Keratinocyte (primary cell): ENCODE measurements around the gene MAGI1. TPM values are rescaled to one million over a fixed set of nuclear protein-coding genes. Genes with fewer than 3 reads are reported as not detected.

ENCODE experiments used
- DNase-seq: peaks from one replicate; pipeline ENCODE4 v3.0.0-alpha.2; 2011; ENCODE audit warnings: low read depth, missing footprints, low spot score
- FAIRE-seq: peaks from 2 replicates; lab custom pipeline; 2011; peaks lifted over from hg19 to GRCh38; lab: Jason Lieb, UNC
- H2AFZ ChIP-seq: 2 replicates; pipeline ENCODE4 v1.6.0; 2012; ENCODE audit warnings: low read length, control low read depth, inconsistent platforms; ENCODE audit not compliant: control insufficient read depth
- H3K27ac ChIP-seq: 2 replicates; pipeline ENCODE4 v1.5.1; 2011; ENCODE audit warnings: low read length; ENCODE audit not compliant: control insufficient read depth, insufficient read depth
- H3K27me3 ChIP-seq: 3 replicates; pipeline ENCODE4 v1.6.0; 2011; ENCODE audit warnings: low read length; ENCODE audit not compliant: control insufficient read depth, insufficient read depth; ENCODE audit errors: extremely low read depth
- H3K36me3 ChIP-seq, 2 experiments: 2 replicates in 1 of 2; 3 replicates in 1 of 2; pipeline ENCODE4 v1.5.1; 2011; ENCODE audit warnings: low read length in 2 of 2, mild to moderate bottlenecking in 1 of 2; ENCODE audit not compliant: control insufficient read depth in 2 of 2, insufficient read depth in 2 of 2; ENCODE audit errors: extremely low read depth in 1 of 2
- H3K4me1 ChIP-seq: 3 replicates; pipeline ENCODE4 v1.5.1; 2011; ENCODE audit warnings: low read length; ENCODE audit not compliant: control insufficient read depth, insufficient read depth; ENCODE audit errors: extremely low read depth
- H3K4me2 ChIP-seq: 3 replicates; pipeline ENCODE4 v1.6.0; 2011; ENCODE audit warnings: low read depth, low read length; ENCODE audit not compliant: control insufficient read depth, insufficient read depth; ENCODE audit errors: extremely low read depth
- H3K4me3 ChIP-seq, 3 experiments: fragments of 200-600 bp in 1 of 3; sonication (generic) in 1 of 3; 2 replicates in 2 of 3; 3 replicates in 1 of 3; pipeline ENCODE4 v1.5.1; 2011 to 2016; ENCODE audit warnings: low read length in 3 of 3, mild to moderate bottlenecking in 3 of 3, control low read depth in 2 of 3, inconsistent platforms in 1 of 3, low read depth in 1 of 3, mixed read lengths in 1 of 3, mixed run types in 1 of 3, moderate library complexity in 1 of 3; ENCODE audit not compliant: control insufficient read depth in 2 of 3, insufficient read depth in 2 of 3; ENCODE audit errors: extremely low read depth in 1 of 3
- H3K79me2 ChIP-seq: 2 replicates; pipeline ENCODE4 v1.6.0; 2012; ENCODE audit warnings: low read length; ENCODE audit not compliant: control insufficient read depth, insufficient read depth
- H3K9ac ChIP-seq: 3 replicates; pipeline ENCODE4 v1.6.0; 2011; ENCODE audit warnings: low read length; ENCODE audit not compliant: control insufficient read depth, insufficient read depth; ENCODE audit errors: extremely low read depth
- H3K9me1 ChIP-seq: 3 replicates; pipeline ENCODE4 v1.6.0; 2011; ENCODE audit warnings: low read length; ENCODE audit not compliant: control insufficient read depth, insufficient read depth; ENCODE audit errors: extremely low read depth
- H3K9me3 ChIP-seq: 2 replicates; pipeline ENCODE4 v1.5.1; 2012; ENCODE audit warnings: low read depth, low read length; ENCODE audit not compliant: control insufficient read depth
- H4K20me1 ChIP-seq: 3 replicates; pipeline ENCODE4 v1.6.0; 2011; ENCODE audit warnings: low read length; ENCODE audit not compliant: control insufficient read depth, insufficient read depth; ENCODE audit errors: extremely low read depth
- CTCF ChIP-seq, 3 experiments: IDR thresholded peaks in 1 of 3; conservative IDR thresholded peaks in 1 of 3; optimal IDR thresholded peaks in 1 of 3; 2 replicates in 2 of 3; 3 replicates in 1 of 3; pipeline versions ENCODE3 to v1.5.1; 2011; ENCODE audit warnings: low read length in 3 of 3, mild to moderate bottlenecking in 3 of 3, moderate library complexity in 2 of 3, control low read depth in 1 of 3, inconsistent platforms in 1 of 3; ENCODE audit not compliant: insufficient read depth in 2 of 3; ENCODE audit errors: extremely low read depth in 1 of 3
- EZH2 ChIP-seq: IDR thresholded peaks from one replicate; pipeline ENCODE4 v1.6.1; 2012; ENCODE audit warnings: inconsistent platforms, mild to moderate bottlenecking, low read length, moderate library complexity
- dilution Hi-C: fragments of 300-500 bp; cut with MboI; formaldehyde crosslinking; loops from one replicate; pipeline ENCODE4 v1.7.0; 2020; ENCODE audit warnings: low sequenced_read_pairs; ENCODE audit not compliant: extremely low pct_ligation_motif_present
- polyA minus RNA-seq, 3 experiments: library from RNA; depleted of rRNA, polyadenylated mRNA; stranded (reverse); fragments of >200 nt; gene quantifications; 1 replicate in 1 of 3; 2 replicates in 1 of 3; 3 replicates in 1 of 3; pipeline ENCODE4 v1.2.3, GENCODE V29; 2011
- polyA plus RNA-seq, 5 experiments: library from polyadenylated mRNA; depleted of rRNA in 3 of 5; stranded (reverse) in 3 of 5; stranded (forward) in 1 of 5; unstranded in 1 of 5; fragments of >200 nt; gene quantifications; 1 replicate in 1 of 5; 2 replicates in 3 of 5; 3 replicates in 1 of 5; pipeline versions ENCODE4 v1.2.1 to v1.2.3, GENCODE V29; 2011 to 2012; ENCODE audit warnings: missing spikeins in 2 of 5, low read depth in 1 of 5, low replicate concordance in 1 of 5

MAGI1 gene
- polyA plus RNA-seq: 8.0 to 11.2 TPM (median 10.9 TPM) in 3 replicates
- polyA plus RNA-seq (2011; ENCODE audit: low read depth): 4.3 TPM
- polyA plus RNA-seq (2011; cell fraction: cytosol; rRNA removed): 8.1 and 13.1 TPM in 2 replicates
- polyA plus RNA-seq (2011; cell fraction: nucleus; rRNA removed): 23.1 and 23.6 TPM in 2 replicates
- polyA plus RNA-seq (2012; ENCODE audit: low replicate concordance): 4.1 and 10.0 TPM in 2 replicates
- 16.3 to 30.6 TPM (median 20.1 TPM) in 3 replicates for polyA minus RNA-seq
- 11.1 TPM for polyA minus RNA-seq (2011; cell fraction: cytosol; rRNA and poly(A)+ RNA removed)
- polyA minus RNA-seq (2011; cell fraction: nucleus; rRNA and poly(A)+ RNA removed): 23.2 and 46.6 TPM in 2 replicates

GRCh38 chr3:66038726-66039589 lies at the start of gene MAGI1:
Gene MAGI1 (minus strand): TSS chr3:66038918. CDS start chr3:66038308, 610 bp downstream.
- DNase-seq (peak; percentile 68), FAIRE-seq (peak; percentile 32)
- peak within 1 kb of the TSS; percentile 79 for H3K27ac ChIP-seq
- H3K4me1 ChIP-seq: peaks cover 16% of the 10 kb centered on the region
- H3K9me1 ChIP-seq: no peaks in the 10 kb centered on the region
- dilution Hi-C loops: no loop called here
- no peak for TF ChIP-seq EZH2
- no peak for TF ChIP-seq CTCF (optimal IDR thresholded peaks at IDR 0.05 in 1 of 3, IDR thresholded peaks at IDR 0.05 in 1 of 3, conservative IDR thresholded peaks at IDR 0.05 in 1 of 3; ENCODE audit: extremely low read depth in 1 of 3, insufficient read depth in 2 of 3, low read length in 3 of 3)
- peak within 1 kb of the TSS; percentile 93 for H2AFZ ChIP-seq
- no peaks in the 10 kb centered on the region for H3K27me3 ChIP-seq
- no peaks in the 10 kb centered on the region for H3K9me3 ChIP-seq
- no peaks in the 10 kb centered on the region for H3K36me3 ChIP-seq
- peaks cover 30% of the 10 kb centered on the region for H3K79me2 ChIP-seq
- H4K20me1 ChIP-seq: no peaks in the 10 kb centered on the region
- peak within 1 kb of the TSS; percentile 68 to 91 (median 90) for H3K4me3 ChIP-seq
- H3K4me2 ChIP-seq: peak within 1 kb of the TSS; percentile 81
- peak within 1 kb of the TSS; percentile 81 for H3K9ac ChIP-seq

GRCh38 chr3:66083784-66084213 lies 45.1 kb upstream of the MAGI1 start:
- no peaks in the 10 kb centered on the region for H3K9me1 ChIP-seq
- H3K36me3 ChIP-seq: no peaks in the 10 kb centered on the region
- H4K20me1 ChIP-seq: no peaks in the 10 kb centered on the region
- H3K9me3 ChIP-seq: no peaks in the 10 kb centered on the region
- H3K27me3 ChIP-seq: no peaks in the 10 kb centered on the region
- no peaks in the 10 kb centered on the region for H3K4me1 ChIP-seq
- no peaks in the 10 kb centered on the region for H3K79me2 ChIP-seq
- DNase-seq (no peak), FAIRE-seq (no peak)
- TF ChIP-seq EZH2 (no peak), CTCF (optimal IDR thresholded peaks at IDR 0.05 in 1 of 3, IDR thresholded peaks at IDR 0.05 in 1 of 3, conservative IDR thresholded peaks at IDR 0.05 in 1 of 3; ENCODE audit: extremely low read depth in 1 of 3, insufficient read depth in 2 of 3, low read length in 3 of 3) (no peak)
- no peak overlapping the region for H2AFZ ChIP-seq
- H3K4me2 ChIP-seq: no peak overlapping the region
- no peak overlapping the region for H3K9ac ChIP-seq
- no peak overlapping the region for H3K4me3 ChIP-seq
- dilution Hi-C loops: no loop called here
- H3K27ac ChIP-seq: no peak overlapping the region
